ENCODE data around the gene NPLOC4. TPM values are rescaled to one million over a fixed set of nuclear protein-coding genes. Genes with fewer than 3 reads are reported as not detected.

NPLOC4 gene
- total and polyA plus RNA-seq, 2 of the 13 experiments (the other 11 are each of a cell fraction or from before 2014, with no cell fraction given), result 57.0 to 97.0 TPM

DNA sequence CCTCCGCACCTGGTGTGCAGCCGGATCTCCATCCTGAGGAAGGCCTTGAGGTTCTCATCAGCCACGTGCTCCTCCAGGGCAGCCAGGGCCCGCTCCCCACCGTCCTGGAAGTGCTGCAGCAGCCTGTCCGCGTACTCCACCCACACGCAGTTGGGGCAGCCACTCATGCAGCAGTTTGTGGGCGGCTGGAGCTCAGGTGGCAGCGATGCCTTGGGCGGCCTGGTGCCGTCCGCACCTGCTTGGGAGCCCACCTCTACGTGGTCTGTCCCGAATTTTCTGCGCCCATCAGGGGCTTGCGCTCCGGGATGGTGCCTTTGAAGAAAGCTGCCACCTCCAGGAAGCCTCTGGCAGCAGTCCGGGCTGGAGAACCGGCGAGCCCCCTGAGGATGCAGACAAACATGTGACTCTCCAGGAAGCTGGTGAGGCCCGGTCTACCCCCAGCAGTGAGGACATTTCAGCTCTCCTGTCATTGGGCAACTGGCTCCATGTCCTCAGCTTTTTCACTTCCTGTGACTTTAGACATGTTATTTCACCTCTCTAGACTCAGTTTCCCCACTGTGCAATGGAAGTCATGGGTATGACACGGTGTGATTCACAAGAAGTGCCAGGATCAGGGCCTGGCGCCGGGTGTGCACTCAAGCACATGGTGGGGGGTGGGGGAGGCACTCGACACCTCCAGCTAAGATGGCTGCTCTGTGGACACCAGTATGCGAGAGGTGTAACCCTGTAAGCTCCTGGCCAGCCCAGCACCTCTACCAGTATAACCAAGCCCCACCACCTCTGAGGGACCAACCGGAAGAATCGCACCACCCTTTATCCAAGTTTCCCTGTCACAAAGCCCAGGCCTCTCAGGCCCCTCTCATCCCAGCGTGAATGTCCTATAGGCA, 28.5 kb upstream of the NPLOC4 start:
- peak overlapping the region; percentile 86 to 98 (median 96) for H3K4me3 ChIP-seq (replicated peaks in 1 of 3; ENCODE audit: insufficient read depth in 1 of 3, low read depth in 2 of 3, low read length in 3 of 3)
- in situ Hi-C loops (cut with HindIII; ENCODE audit: extremely low pct_ligation_motif_present, low pct_unique_long_range_greater_than_20kb), result no loop called here
- peak; percentile 47 for DNase-seq (ENCODE audit: low spot score)
- FAIRE-seq, result peak; percentile 60
- intact Hi-C loops (cut with micrococcal nuclease; ENCODE audit: unreplicated experiment), result loop anchor here (2.0 to 5.0 kb wide), 2 partner anchors 29 to 37 kb away; partner anchors contain the start of genes MRPL12, NPLOC4 and TSPAN10
- 69% methylated on average over 22 of the region's 30 CpGs for WGBS (ENCODE audit: low lambda C conversion rate)
- no peaks in the 10 kb centered on the region for H4K20me1 ChIP-seq (ENCODE audit: insufficient read depth, low read length)
- ATAC-seq, result peak; percentile 31
- BruUV-seq (replicated peaks), result no TSS peak
- no peaks in the 10 kb centered on the region; a peak in 1 of 5 replicates for H3K27me3 ChIP-seq (ENCODE audit: control insufficient read depth in 1 of 2, insufficient read depth in 2 of 2, low read length in 2 of 2)
- peaks cover 31% of the 10 kb centered on the region for H3K4me1 ChIP-seq (ENCODE audit: insufficient read depth, low read length)
- ChIA-PET CTCF (ENCODE audit: low intra/inter-chr PET ratio, low total read pairs) (no interaction called here), POLR2A (interaction anchor here (0.6 to 6.3 kb wide), 21 partner anchors 10 to 442 kb away, joined by 3 to 68 read pairs (median 5); partner anchors contain the start of genes ARL16, CEP131, FAAP100 and HGS)
- peak overlapping the region; percentile 92 for H3K4me2 ChIP-seq (ENCODE audit: low read depth, low read length)
- peaks cover 30% of the 10 kb centered on the region for H3K79me2 ChIP-seq (ENCODE audit: insufficient read depth, low read length)
- no peak overlapping the region for H2AFZ ChIP-seq (ENCODE audit: low read length)
- peak overlapping the region; percentile 81 for H3K27ac ChIP-seq (ENCODE audit: extremely low read length, insufficient read depth, low read length)
- peak overlapping the region; percentile 92 for H3K9ac ChIP-seq (ENCODE audit: insufficient read depth, low read depth, low read length)
- peaks cover 9 to 20% of the 10 kb centered on the region in 2 experiments for H3K36me3 ChIP-seq (replicated peaks in 1 of 2; ENCODE audit: control insufficient read depth in 1 of 2, insufficient read depth in 2 of 2, low read length in 2 of 2)
- H3K9me3 ChIP-seq (ENCODE audit: low read length), result no peaks in the 10 kb centered on the region
- TF ChIP-seq MED1 (CRISPR knock-in tag; IDR thresholded peaks at IDR 0.05) (no peak), KLF16 (CRISPR knock-in tag; IDR thresholded peaks at IDR 0.05) (0 out of 4 replicates have a peak, but pooled peaks of 1 of the 2 experiments have one; percentile 12), MIXL1 (CRISPR knock-in tag; IDR thresholded peaks at IDR 0.05) (no peak), ZNF431 (CRISPR knock-in tag; IDR thresholded peaks at IDR 0.05; ENCODE audit: borderline replicate concordance, low read depth) (no peak), ZNF337 (CRISPR knock-in tag; IDR thresholded peaks at IDR 0.05; ENCODE audit: borderline replicate concordance, low read depth) (no peak), PCBP1 (IDR thresholded peaks at IDR 0.05; ENCODE audit: borderline replicate concordance, low read depth, low read length) (no peak), ZNF441 (CRISPR knock-in tag; IDR thresholded peaks at IDR 0.05; ENCODE audit: borderline replicate concordance) (0 out of 2 replicates have a peak, but pooled peaks have one; percentile 11), FOXK2 (IDR thresholded peaks at IDR 0.05) (no peak), ZNF615 (CRISPR knock-in tag; IDR thresholded peaks at IDR 0.05; ENCODE audit: borderline replicate concordance) (no peak; the same call in 1 of the 2 replicates), PAF1 (CRISPR knock-in tag; IDR thresholded peaks at IDR 0.05) (no peak; the same call in 1 of the 2 replicates), ZBTB2 (CRISPR knock-in tag; IDR thresholded peaks at IDR 0.05; ENCODE audit: low read depth) (no peak), CHD2 (IDR thresholded peaks at IDR 0.05; ENCODE audit: low read depth, low read length) (no peak)
- TF ChIP-seq, protein P1, sequence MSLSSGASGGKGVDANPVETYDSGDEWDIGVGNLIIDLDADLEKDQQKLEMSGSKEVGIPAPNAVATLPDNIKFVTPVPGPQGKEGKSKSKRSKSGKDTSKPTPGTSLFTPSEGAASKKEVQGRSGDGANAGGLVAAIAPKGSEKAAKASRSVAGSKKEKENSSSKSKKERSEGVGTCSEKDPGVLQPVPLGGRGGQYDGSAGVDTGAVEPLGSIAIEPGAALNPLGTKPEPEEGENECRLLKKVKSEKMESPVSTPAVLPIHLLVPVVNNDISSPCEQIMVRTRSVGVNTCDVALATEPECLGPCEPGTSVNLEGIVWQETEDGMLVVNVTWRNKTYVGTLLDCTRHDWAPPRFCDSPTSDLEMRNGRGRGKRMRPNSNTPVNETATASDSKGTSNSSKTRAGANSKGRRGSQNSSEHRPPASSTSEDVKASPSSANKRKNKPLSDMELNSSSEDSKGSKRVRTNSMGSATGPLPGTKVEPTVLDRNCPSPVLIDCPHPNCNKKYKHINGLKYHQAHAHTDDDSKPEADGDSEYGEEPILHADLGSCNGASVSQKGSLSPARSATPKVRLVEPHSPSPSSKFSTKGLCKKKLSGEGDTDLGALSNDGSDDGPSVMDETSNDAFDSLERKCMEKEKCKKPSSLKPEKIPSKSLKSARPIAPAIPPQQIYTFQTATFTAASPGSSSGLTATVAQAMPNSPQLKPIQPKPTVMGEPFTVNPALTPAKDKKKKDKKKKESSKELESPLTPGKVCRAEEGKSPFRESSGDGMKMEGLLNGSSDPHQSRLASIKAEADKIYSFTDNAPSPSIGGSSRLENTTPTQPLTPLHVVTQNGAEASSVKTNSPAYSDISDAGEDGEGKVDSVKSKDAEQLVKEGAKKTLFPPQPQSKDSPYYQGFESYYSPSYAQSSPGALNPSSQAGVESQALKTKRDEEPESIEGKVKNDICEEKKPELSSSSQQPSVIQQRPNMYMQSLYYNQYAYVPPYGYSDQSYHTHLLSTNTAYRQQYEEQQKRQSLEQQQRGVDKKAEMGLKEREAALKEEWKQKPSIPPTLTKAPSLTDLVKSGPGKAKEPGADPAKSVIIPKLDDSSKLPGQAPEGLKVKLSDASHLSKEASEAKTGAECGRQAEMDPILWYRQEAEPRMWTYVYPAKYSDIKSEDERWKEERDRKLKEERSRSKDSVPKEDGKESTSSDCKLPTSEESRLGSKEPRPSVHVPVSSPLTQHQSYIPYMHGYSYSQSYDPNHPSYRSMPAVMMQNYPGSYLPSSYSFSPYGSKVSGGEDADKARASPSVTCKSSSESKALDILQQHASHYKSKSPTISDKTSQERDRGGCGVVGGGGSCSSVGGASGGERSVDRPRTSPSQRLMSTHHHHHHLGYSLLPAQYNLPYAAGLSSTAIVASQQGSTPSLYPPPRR (CRISPR knock-in tag; IDR thresholded peaks at IDR 0.05; ENCODE audit: borderline replicate concordance), result no peak
- TF ChIP-seq, protein P2, sequence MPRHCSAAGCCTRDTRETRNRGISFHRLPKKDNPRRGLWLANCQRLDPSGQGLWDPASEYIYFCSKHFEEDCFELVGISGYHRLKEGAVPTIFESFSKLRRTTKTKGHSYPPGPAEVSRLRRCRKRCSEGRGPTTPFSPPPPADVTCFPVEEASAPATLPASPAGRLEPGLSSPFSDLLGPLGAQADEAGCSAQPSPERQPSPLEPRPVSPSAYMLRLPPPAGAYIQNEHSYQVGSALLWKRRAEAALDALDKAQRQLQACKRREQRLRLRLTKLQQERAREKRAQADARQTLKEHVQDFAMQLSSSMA (CRISPR knock-in tag; IDR thresholded peaks at IDR 0.05), result no peak

Measured in HepG2 (cell line).